GM21528 (cell line): Measurements from ENCODE around the gene ADAP2.
A peak's percentile ranks its signal among the peaks of the same experiment; 100 is the strongest.

Source experiments
- ATAC-seq: cut with Tn5 transposase; IDR thresholded peaks from one replicate; pipeline ENCODE4 v1.9.1; 2021; ENCODE audit warnings: mild to moderate bottlenecking, moderate library complexity; ENCODE audit not compliant: unreplicated experiment, low FRiP score

Gene ADAP2

GRCh38 chr17:31008374-31009041 is 86.8 kb downstream of the ADAP2 start:
- ATAC-seq: peak; percentile 67
